Adrenal gland (tissue), 12 donors: ENCODE data around the gene LOXHD1. TPM values are rescaled to one million over a fixed set of nuclear protein-coding genes. Genes with fewer than 3 reads are reported as not detected.
A peak's percentile ranks its signal among the peaks of the same experiment; 100 is the strongest.

ENCODE experiments used
- DNase-seq, 7 donors: peaks; one replicate each; pipeline ENCODE4 v3.0.0-alpha.2; 2019 to 2020
- H3K27ac ChIP-seq, 5 donors: fragments of 200-600 bp; sonication (generic) in 4 of 5; 1 replicate in 3 of 5; 2 replicates in 2 of 5; pipeline versions ENCODE4 v1.5.1 to v1.8.0; 2016 to 2020; ENCODE audit warnings: mild to moderate bottlenecking in 1 of 5
- H3K27me3 ChIP-seq: fragments of 200-600 bp; 2 replicates; pipeline ENCODE4 v1.8.0; 2021
- H3K36me3 ChIP-seq, 2 donors: fragments of 200-600 bp; replicated peaks in 1 of 2; 1 replicate in 1 of 2; 2 replicates in 1 of 2; pipeline versions ENCODE4 v1.5.1 to v1.8.0; 2018 to 2022
- H3K4me1 ChIP-seq, 2 donors: fragments of 200-600 bp; replicated peaks in 1 of 2; 1 replicate in 1 of 2; 2 replicates in 1 of 2; pipeline versions ENCODE4 v1.5.1 to v1.8.0; 2018 to 2021
- H3K4me3 ChIP-seq, 4 donors: fragments of 200-600 bp; sonication (generic) in 3 of 4; one replicate each; pipeline ENCODE4 v1.5.1; 2016 to 2018
- H3K9me3 ChIP-seq, 3 donors: fragments of 200-600 bp; sonication (generic) in 1 of 3; replicated peaks in 1 of 3; 1 replicate in 2 of 3; 2 replicates in 1 of 3; pipeline versions ENCODE4 v1.5.1 to v1.8.0; 2016 to 2021
- POLR2A ChIP-seq, 2 donors: fragments of 450-650 bp; IDR thresholded peaks; one replicate each; pipeline ENCODE4 v1.6.1; 2017; ENCODE audit warnings: antibody characterized with exemption in 2 of 2, mild to moderate bottlenecking in 2 of 2, moderate library complexity in 1 of 2
- WGBS, 4 donors: extraction: QIAGEN DNeasy Blood & Tissue Kit in 2 of 4; methylation state at CpG; one replicate each; pipeline versions ENCODE4 v1.1.5 to v1.1.7; 2013 to 2017; 5-methylcytosine and 5-hydroxymethylcytosine counted together
- intact Hi-C, 2 donors: fragments of 100-400 bp; cut with DNase I; formaldehyde crosslinking; loops; one replicate each; pipeline versions ENCODE4 v1.14.1 to v1.15.0; 2022 to 2023
- polyA plus RNA-seq, 3 donors: library from polyadenylated mRNA; stranded (reverse); fragments of 200-250 nt in 2 of 3; fragments of 350-450 nt in 1 of 3; fragmentation: Illumina TruSeq in 1 of 3; extraction: RNeasy Lipid Tissue Mini Kit (QIAGEN cat#74804) in 1 of 3; gene quantifications; one replicate each; pipeline ENCODE4 v1.2.3, GENCODE V29; 2013 to 2014
- total RNA-seq, 9 donors: library from RNA; depleted of rRNA in 4 of 9; stranded (reverse); fragments of >200 nt in 4 of 9; fragments of 120-200 nt in 1 of 9; fragmentation: NEBNext Ultra II Directional in 1 of 9; extraction: Animal tissue kit (Norgen Biotek cat#: 25700) in 1 of 9; gene quantifications; one replicate each; pipeline versions ENCODE4 v1.1.0 to v1.2.4, GENCODE V29; 2013 to 2023
- TF ChIP-seq, protein P1 (sequence below), 6 experiments: fragments of 450-650 bp in 4 of 6; fragments of 200-600 bp in 2 of 6; sonication (generic) in 1 of 6; IDR thresholded peaks; 1 replicate in 5 of 6; 2 replicates in 1 of 6; pipeline versions ENCODE4 v1.5.1 to v1.8.0; 2016 to 2021; ENCODE audit warnings: antibody characterized with exemption in 6 of 6, mild to moderate bottlenecking in 2 of 6, moderate library complexity in 1 of 6
- donor health status: healthy with polysubstance abuse.
- donor health status: Bipolar disorder and iron deficiency.
- donor health status: DM: yes; HTN: yes; CAD: no.
- donor health status: DM: no; HTN: no; CAD: no.
- donor health status: DM: no; HTN: no; CAD: no.
- donor health status: DM: yes; HTN: yes; CAD: no.

Gene LOXHD1
- total and polyA plus RNA-seq, 12 donors, result 0.08 to 0.30 (median 0.16) TPM; not detected in 7

DNA sequence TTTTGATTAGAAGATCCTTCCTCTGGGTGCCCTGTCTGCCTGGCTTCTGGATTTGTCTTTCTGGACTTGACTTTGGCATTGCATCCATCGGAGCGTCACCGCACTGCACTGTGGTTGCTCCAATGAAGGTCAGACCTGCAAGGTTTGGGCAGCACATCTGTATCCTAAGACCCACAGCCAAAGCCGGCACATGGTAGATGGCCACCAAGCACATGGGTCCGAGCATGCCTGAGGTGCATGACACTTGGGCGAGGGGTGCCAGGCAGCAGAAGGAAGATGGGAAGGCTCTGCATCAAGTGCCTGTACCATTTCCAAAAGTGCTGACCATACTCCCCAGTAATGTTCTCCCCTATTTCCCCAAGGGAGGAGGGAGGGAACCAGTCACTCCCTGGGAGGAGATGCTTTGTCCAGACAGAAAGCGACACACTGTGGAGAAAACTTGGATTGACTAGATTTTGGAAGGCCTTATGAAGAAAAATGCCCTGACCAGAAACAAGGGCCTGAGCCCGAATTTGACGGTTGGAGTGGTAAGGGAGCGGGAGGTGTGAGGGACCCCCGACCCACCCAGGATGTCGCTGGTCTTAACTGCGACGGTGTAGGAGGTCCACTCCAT lies 149.9 kb downstream of the LOXHD1 start:
- no peak for DNase-seq

DNA sequence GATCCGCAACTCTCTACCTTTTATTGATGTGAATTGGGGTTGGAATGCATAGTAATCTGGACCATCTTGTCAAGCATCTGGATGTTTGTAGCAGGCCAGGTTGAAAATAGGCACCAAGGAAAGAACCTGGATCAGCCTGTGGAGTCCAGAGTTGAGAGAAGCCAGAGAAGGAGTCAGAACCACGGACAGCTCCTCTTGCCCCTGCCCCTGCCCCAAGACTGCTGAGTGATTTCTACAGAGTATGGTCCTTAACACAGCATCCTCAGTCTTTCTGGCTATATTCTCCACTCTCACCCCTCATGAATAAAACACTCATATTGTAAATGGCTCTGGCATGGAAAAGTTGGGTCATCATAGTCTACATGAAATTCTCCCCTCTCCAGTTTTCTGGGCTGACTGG lies 154.6 kb downstream of the LOXHD1 start:
- H3K4me1 ChIP-seq, result no peaks in the 10 kb centered on the region
- H3K9me3 ChIP-seq, result no peaks in the 10 kb centered on the region
- no peaks in the 10 kb centered on the region for H3K36me3 ChIP-seq
- no peak for TF ChIP-seq POLR2A (IDR thresholded peaks at IDR 0.05)
- TF ChIP-seq, protein P1, sequence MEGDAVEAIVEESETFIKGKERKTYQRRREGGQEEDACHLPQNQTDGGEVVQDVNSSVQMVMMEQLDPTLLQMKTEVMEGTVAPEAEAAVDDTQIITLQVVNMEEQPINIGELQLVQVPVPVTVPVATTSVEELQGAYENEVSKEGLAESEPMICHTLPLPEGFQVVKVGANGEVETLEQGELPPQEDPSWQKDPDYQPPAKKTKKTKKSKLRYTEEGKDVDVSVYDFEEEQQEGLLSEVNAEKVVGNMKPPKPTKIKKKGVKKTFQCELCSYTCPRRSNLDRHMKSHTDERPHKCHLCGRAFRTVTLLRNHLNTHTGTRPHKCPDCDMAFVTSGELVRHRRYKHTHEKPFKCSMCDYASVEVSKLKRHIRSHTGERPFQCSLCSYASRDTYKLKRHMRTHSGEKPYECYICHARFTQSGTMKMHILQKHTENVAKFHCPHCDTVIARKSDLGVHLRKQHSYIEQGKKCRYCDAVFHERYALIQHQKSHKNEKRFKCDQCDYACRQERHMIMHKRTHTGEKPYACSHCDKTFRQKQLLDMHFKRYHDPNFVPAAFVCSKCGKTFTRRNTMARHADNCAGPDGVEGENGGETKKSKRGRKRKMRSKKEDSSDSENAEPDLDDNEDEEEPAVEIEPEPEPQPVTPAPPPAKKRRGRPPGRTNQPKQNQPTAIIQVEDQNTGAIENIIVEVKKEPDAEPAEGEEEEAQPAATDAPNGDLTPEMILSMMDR (IDR thresholded peaks at IDR 0.05), result no peak
- DNase-seq, result no peak
- intact Hi-C loops, result no loop called here
- no peak overlapping the region for H3K27ac ChIP-seq
- WGBS, 4 donors, result 18 to 28% (median 22%) methylated on average over 2 of the region's 2 CpGs
- H3K27me3 ChIP-seq, result peaks cover 3% of the 10 kb centered on the region
- H3K4me3 ChIP-seq, result no peak overlapping the region

More for the DNA sequence above, 149.9 kb downstream of the LOXHD1 start:
- intact Hi-C loops, result no loop called here
- H3K27me3 ChIP-seq, result peaks cover 3% of the 10 kb centered on the region
- no peak for TF ChIP-seq POLR2A (IDR thresholded peaks at IDR 0.05)
- TF ChIP-seq, protein P1 (IDR thresholded peaks at IDR 0.05), result no peak
- 85 to 89% (median 87%) methylated on average over 14 of the region's 14 CpGs for WGBS, 4 donors
- H3K36me3 ChIP-seq, result no peaks in the 10 kb centered on the region
- H3K27ac ChIP-seq, result no peak overlapping the region
- no peaks in the 10 kb centered on the region for H3K9me3 ChIP-seq
- no peaks in the 10 kb centered on the region for H3K4me1 ChIP-seq
- no peak overlapping the region for H3K4me3 ChIP-seq

DNA sequence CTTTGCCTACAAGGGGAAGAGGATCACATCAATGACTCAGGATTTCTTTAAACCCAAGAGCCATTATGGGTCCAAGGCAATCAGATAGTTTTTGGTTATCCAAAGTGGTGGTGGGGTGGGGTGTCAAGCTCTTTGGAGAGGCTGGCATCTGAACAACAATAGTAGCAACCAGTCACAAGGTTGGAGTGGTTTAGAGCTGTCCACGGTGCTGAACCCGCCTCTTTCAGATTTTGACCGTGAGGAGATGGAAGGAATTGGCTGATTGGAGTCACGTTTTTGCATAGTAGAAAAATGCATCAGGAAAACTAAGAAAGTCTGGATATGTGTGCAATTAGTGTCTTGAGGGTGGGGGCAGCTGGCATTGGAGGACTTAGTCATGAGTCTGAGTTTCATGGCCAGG lies 159.9 kb downstream of the LOXHD1 start:
- H3K4me3 ChIP-seq, result no peak overlapping the region
- no peaks in the 10 kb centered on the region for H3K27me3 ChIP-seq
- DNase-seq, result peak in 4 of 7 donors; percentile 20 to 53 (median 31)
- no peaks in the 10 kb centered on the region for H3K9me3 ChIP-seq
- no peaks in the 10 kb centered on the region for H3K4me1 ChIP-seq
- intact Hi-C loops, result no loop called here
- TF ChIP-seq, protein P1 (IDR thresholded peaks at IDR 0.05), result no peak
- TF ChIP-seq POLR2A (IDR thresholded peaks at IDR 0.05), result no peak
- no peak overlapping the region for H3K27ac ChIP-seq
- WGBS, 4 donors, result 3 to 10% (median 6%) methylated on average over 4 of the region's 4 CpGs
- H3K36me3 ChIP-seq, result no peaks in the 10 kb centered on the region

DNA sequence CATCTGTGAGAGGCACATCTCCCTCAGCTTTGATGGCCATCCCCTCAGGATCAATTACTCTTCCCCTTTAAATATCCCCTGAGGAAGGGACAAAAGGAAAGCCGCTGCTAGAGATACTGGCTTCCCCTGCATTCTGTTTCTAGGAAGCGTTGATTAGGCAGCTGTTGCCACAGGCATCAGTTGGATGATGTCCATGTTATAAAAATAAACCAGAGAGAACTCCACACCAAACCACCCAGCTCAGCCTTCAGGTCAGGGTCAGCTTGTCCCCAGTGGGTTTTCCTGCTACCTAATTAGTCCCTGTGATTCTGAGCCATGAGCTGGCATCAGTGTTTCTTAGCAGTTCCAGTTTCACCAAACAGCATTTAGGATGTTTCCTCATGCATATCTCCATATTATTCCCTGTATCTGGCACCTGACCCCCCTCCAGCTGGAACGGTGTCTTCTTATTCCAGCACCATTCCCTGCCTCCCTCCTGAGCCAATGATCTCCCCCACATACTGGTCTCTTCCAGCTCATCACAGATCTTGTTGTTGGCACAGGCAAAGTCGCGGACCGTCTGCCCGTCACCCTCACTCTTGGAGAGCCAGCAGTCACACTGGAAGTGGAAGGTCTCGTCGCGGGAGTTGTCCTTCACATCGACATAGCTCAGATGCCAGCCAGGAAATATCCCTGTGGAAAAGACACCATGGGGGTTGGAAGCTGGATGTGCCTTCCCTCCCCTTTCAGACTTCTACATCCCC lies 168.4 kb downstream of the LOXHD1 start:
- H3K4me1 ChIP-seq, result no peaks in the 10 kb centered on the region
- no peak for TF ChIP-seq POLR2A (IDR thresholded peaks at IDR 0.05)
- TF ChIP-seq, protein P1 (IDR thresholded peaks at IDR 0.05), result no peak
- no peaks in the 10 kb centered on the region for H3K27me3 ChIP-seq
- H3K36me3 ChIP-seq, result no peaks in the 10 kb centered on the region
- 77 to 86% (median 79%) methylated on average over 11 of the region's 11 CpGs for WGBS, 4 donors
- no peak overlapping the region for H3K27ac ChIP-seq
- H3K4me3 ChIP-seq, result no peak overlapping the region
- intact Hi-C loops, result no loop called here
- peak in 1 of 7 donors; percentile 55 for DNase-seq
- no peaks in the 10 kb centered on the region for H3K9me3 ChIP-seq
